GM21526 (cell line): ENCODE measurements around the gene DYTN.
A peak's percentile ranks its signal among the peaks of the same experiment; 100 is the strongest.
"Not testable (repeated sequence)": the region's sequence is repeated elsewhere in the genome, so short reads cannot be mapped to it uniquely, and the experiment has no call there.

Source experiments
- ATAC-seq: cut with Tn5 transposase; IDR thresholded peaks from one replicate; pipeline ENCODE4 v1.9.1; 2021; ENCODE audit warnings: moderate library complexity; ENCODE audit not compliant: unreplicated experiment, low FRiP score

DYTN gene, protein sequence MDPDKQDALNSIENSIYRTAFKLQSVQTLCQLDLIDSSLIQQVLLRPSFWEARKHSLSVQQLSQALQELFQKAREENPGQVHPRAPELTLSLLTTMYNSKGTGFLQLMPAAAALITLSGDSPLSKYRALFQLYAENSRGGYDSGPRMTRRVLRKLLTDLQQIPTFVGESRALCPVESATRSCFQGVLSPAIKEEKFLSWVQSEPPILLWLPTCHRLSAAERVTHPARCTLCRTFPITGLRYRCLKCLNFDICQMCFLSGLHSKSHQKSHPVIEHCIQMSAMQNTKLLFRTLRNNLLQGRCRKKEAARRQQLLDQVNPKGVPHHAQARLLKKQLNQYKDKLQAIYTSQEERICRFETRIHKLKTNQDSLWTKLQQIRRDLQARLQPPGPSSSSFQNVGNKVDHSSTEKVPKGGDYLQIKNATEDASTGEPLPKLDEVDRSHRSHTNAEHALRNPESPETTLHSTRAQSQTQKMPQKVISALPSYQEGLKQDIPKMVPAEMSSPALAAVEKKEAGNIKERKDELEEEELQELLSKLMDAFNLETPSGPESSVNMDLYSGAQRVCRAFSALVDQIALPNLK

GRCh38 chr2:206718296-206718695 is at the start of gene DYTN:
Gene DYTN (minus strand): TSS chr2:206718396. CDS start chr2:206718279, 117 bp downstream.
- peak; percentile 39 for ATAC-seq

DNA sequence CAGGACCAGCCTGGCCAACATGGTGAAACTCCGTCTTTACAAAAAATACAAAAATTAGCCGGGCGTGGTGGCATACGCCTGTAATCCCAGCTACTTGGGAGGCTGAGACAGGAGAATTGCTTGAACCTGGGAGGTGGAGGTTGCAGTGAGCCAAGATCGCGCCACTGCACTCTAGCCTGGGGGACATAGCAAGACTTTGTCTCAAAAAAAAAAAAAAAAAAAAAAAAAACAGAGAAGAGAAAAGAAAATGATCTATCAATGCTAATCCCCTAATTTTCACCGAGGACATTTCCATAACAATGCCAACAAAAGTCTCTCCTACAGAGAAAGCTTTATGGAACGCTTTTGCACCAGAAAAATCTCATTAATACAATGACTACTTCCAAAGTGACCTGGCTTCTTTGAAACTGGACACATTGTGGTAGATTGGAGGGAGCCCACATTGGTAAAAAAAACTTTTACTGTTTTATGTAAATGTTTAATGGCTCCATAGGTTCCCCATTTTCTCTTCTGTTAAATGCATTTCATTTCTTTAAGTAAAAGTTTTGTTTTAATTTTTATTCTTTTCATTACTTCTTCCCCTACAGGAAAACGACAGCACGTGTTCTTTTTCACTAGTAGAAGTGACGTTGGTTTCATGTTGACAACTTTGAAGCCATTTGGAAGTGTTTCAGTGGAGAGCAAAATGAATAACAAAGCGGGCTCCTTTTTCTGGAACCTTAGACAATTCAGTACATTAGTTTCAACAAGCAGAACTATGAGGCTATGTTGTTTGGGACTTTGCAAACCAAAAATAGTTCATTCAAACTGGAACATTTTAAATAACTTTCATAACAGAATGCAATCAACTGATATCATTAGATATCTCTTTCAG is 48.1 kb upstream of the DYTN start:
- no peak for ATAC-seq

- peak; percentile 94 for ATAC-seq
Measured at GRCh38 chr2:206765242-206766056, 47.3 kb upstream of the DYTN start, which contains the start of the genes FASTKD2 and MDH1B. Gene FASTKD2 (plus strand): TSS chr2:206765606. CDS start chr2:206766694, 1,088 bp downstream. Gene MDH1B (minus strand): TSS chr2:206765328. CDS start chr2:206765271, 57 bp downstream.

GRCh38 chr2:206764673-206765241 is 46.6 kb upstream of the DYTN start:
- no peak for ATAC-seq

DNA sequence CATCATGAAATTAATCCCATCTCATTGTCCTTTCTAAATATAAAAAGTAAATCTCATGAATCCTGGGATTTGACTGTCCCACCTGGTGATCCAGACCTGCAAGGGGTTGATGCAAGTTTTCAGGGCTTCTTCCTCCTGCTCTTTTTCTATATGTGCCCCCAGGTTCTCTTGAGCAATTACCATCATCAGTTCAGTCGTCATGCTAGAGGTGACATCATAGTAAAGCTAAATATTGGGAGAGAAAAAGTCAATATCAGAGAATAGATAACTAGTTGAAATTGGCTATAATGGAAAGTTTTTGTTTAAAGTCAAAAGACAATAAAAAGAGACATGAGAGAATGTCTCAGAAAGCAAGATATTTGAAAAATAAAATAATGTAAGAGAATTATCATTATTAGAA is 38.6 kb upstream of the DYTN start:
- ATAC-seq: no peak

- ATAC-seq: no peak
Measured at GRCh38 chr2:206740800-206741199, 22.6 kb upstream of the DYTN start.

- no peak for ATAC-seq
Measured at GRCh38 chr2:206739271-206739670, 21.1 kb upstream of the DYTN start.

- no peak for ATAC-seq
Measured at GRCh38 chr2:206736935-206737334, 18.7 kb upstream of the DYTN start.

- no peak for ATAC-seq
Measured at GRCh38 chr2:206733341-206733740, 15.1 kb upstream of the DYTN start.

GRCh38 chr2:206728277-206729199 is 10.3 kb upstream of the DYTN start:
- no peak for ATAC-seq

DNA sequence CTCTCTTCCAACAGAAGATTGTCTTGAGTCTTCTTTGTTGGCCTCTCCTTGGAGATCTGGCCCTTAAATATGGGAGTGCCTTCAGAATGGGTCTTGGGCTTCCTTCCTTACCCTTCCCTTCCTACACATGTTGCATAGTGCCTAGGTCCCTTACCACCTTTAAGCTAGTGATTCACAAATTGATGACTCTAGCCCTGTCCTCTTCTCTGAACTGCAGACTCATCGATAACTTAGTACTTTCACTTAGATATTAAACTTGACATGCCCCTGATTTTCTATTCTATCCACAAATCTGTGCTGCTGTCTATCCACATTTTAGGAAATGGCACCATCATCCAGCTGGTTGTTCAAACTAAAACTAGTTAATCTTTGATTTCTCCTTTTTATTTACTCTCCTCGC is 9.1 kb upstream of the DYTN start:
- ATAC-seq: no peak

DNA sequence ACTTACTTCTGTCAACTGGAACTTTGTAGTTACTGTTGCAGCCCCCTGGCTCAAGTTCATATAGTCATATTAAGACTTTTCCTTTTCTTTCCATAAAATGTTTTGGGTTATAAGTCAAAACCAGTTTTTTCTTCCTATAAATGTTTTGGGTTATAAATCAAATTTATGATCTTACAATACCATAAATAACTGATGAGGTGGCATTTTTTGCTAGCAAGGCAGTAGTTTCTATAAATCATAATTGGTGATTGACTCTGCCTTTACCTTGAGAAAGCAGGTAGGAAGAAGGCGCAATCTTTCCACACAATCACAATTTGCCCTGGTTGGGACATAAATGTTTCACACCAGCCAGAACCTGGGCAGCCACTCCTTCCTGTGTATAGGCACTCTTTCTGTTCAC is 5.1 kb upstream of the DYTN start:
- no peak for ATAC-seq

DNA sequence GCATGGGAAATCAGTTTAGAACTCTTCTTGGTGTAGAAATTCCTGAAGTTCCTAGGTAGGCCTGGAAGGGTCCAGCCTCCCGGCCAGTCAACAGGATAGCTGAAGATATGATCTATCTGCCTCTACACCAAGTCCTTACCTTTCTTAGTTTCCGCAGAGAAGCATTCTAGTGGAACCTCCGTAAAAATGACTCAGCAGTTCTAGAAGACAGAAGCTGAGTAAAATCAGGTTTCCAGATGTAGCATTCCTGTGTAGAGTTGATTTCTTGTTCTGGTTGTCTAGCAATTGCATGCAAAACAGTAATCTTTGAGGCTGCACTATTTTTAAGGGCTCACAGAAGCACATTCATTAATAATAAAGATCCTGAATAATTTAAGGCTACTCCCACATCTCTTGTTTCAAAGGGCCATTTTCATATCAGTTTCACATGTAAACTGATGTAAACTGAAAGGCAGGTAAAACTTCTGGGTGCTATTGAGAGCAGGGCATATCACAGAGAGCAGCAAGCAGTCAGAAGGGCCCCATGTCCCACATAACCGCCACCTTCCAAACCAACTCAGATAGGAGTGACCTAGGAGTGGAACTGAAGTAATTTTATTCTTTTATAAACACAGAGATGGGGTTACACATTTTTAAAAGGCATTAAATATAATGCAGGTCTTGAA is 3.2 kb upstream of the DYTN start:
- ATAC-seq: peak; percentile 67

DNA sequence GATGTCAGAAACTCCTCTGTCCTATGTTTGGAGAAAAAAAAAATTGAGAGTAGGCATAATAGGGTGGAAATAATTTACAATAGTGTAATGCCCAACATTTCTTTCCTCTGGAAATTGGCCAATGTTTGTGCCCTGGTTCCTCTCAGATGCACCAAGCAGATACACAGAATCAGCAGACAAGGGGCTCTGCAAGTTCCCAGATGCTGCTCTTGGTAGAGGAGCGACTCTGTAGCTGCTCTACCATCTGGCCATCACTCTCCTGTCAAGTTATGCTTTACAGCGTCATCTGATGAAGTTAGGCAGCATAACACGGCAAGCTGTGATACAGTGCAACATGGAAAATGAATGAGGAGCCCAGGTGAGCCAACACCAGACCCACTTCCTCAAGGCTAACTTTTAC is 1.6 kb downstream of the DYTN start:
- ATAC-seq: no peak

GRCh38 chr2:206715183-206715582 is 3.0 kb downstream of the DYTN start:
- ATAC-seq: not testable (repeated sequence)

GRCh38 chr2:206713746-206714145 is 4.5 kb downstream of the DYTN start:
- ATAC-seq: no peak

- ATAC-seq: no peak
Measured at GRCh38 chr2:206708286-206708685, 9.9 kb downstream of the DYTN start.

DNA sequence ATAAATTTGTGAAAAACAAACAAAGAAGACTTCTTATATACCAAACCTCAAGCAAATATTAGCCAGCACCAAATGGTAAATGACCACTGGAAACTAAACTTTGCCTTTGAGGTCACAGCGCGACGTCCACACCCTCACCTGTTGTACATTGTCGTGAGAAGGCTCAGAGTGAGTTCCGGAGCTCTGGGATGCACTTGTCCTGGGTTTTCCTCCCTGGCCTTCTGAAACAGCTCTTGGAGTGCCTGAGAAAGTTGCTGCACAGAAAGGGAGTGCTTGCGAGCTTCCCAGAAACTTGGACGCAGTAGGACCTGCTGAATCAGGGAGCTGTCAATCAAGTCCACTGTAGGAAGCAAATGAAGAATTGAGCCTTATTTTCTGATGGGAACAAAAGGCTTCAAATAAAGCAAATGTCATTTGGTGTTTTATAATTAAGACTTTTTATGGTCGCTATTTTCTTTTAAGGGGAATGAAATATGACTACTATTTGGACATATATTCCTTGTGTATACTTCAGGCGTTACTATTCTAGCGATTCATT is 11.0 kb downstream of the DYTN start:
- ATAC-seq: no peak
